ENCODE measurements around the gene IL17RD. TPM values are rescaled to one million over a fixed set of nuclear protein-coding genes. Genes with fewer than 3 reads are reported as not detected.

IL17RD gene
- total RNA-seq, 1 donor from 2014 or later = not detected

GRCh38 chr3:57141719-57142410 lies 23.3 kb downstream of the IL17RD start:
- Mint-ChIP-seq H3K36me3 (ENCODE audit: low read depth) (no peaks in the 10 kb centered on the region), H3K4me1 (no peaks in the 10 kb centered on the region), H3K4me3 (no peak overlapping the region), H3K27ac (no peak overlapping the region), H3K27me3 (peaks cover 33% of the 10 kb centered on the region), H3K9me3 (no peaks in the 10 kb centered on the region)
- intact Hi-C loops (cut with micrococcal nuclease) = no loop called here
- ChIA-PET POLR2A (no interaction called here), CTCF (no interaction called here)
- ATAC-seq (ENCODE audit: low read depth) = no peak
- no peak for DNase-seq
- TF ChIP-seq CTCF (IDR thresholded peaks at IDR 0.05) = no peak

- ATAC-seq (ENCODE audit: low read depth) = no peak
- H3K4me3 Mint-ChIP-seq = no peak overlapping the region
- TF ChIP-seq CTCF (IDR thresholded peaks at IDR 0.05) = no peak
- H3K9me3 Mint-ChIP-seq = no peaks in the 10 kb centered on the region
- DNase-seq = no peak
- intact Hi-C loops (cut with micrococcal nuclease) = no loop called here
- POLR2A ChIA-PET = no interaction called here
- no peak overlapping the region for H3K27ac Mint-ChIP-seq
- CTCF ChIA-PET = interaction anchor here (0.6 to 1.1 kb wide), 2 partner anchors 30 to 152 kb away, joined by 3 to 4 read pairs; no protein-coding TSS in a partner anchor
- no peaks in the 10 kb centered on the region for H3K36me3 Mint-ChIP-seq (ENCODE audit: low read depth)
- H3K27me3 Mint-ChIP-seq = peaks cover 37% of the 10 kb centered on the region
- no peaks in the 10 kb centered on the region for H3K4me1 Mint-ChIP-seq
Observed at GRCh38 chr3:57140894-57141293, 24.3 kb downstream of the IL17RD start.

GRCh38 chr3:57135964-57136719 lies 29.0 kb downstream of the IL17RD start:
- ATAC-seq (ENCODE audit: low read depth) (no peak), DNase-seq (no peak)
- peaks cover 27% of the 10 kb centered on the region for H3K27me3 Mint-ChIP-seq
- no peaks in the 10 kb centered on the region for H3K4me1 Mint-ChIP-seq
- no peaks in the 10 kb centered on the region for H3K9me3 Mint-ChIP-seq
- H3K27ac Mint-ChIP-seq = no peak overlapping the region
- intact Hi-C loops (cut with micrococcal nuclease) = no loop called here
- H3K36me3 Mint-ChIP-seq (ENCODE audit: low read depth) = no peaks in the 10 kb centered on the region
- ChIA-PET CTCF (interaction anchor here (0.8 to 0.9 kb wide), 3 partner anchors 11 to 141 kb away, joined by 3 to 4 read pairs (median 3); no protein-coding TSS in a partner anchor), POLR2A (no interaction called here)
- no peak overlapping the region for H3K4me3 Mint-ChIP-seq
- TF ChIP-seq CTCF (IDR thresholded peaks at IDR 0.05) = no peak

- DNase-seq (no peak), ATAC-seq (ENCODE audit: low read depth) (no peak)
- Mint-ChIP-seq H3K27ac (no peak overlapping the region), H3K9me3 (no peaks in the 10 kb centered on the region), H3K27me3 (peaks cover 23% of the 10 kb centered on the region), H3K4me3 (no peak overlapping the region), H3K36me3 (ENCODE audit: low read depth) (no peaks in the 10 kb centered on the region), H3K4me1 (no peaks in the 10 kb centered on the region)
- TF ChIP-seq CTCF (IDR thresholded peaks at IDR 0.05) = no peak
- POLR2A ChIA-PET = no interaction called here
- intact Hi-C loops (cut with micrococcal nuclease) = no loop called here
- CTCF ChIA-PET = no interaction called here
Observed at GRCh38 chr3:57133157-57133556, 32.0 kb downstream of the IL17RD start.

GRCh38 chr3:57132674-57133073 lies 32.5 kb downstream of the IL17RD start:
- ATAC-seq (ENCODE audit: low read depth) (no peak), DNase-seq (no peak)
- Mint-ChIP-seq H3K4me3 (no peak overlapping the region), H3K27ac (no peak overlapping the region), H3K9me3 (no peaks in the 10 kb centered on the region), H3K36me3 (ENCODE audit: low read depth) (no peaks in the 10 kb centered on the region), H3K4me1 (no peaks in the 10 kb centered on the region), H3K27me3 (peaks cover 19% of the 10 kb centered on the region)
- ChIA-PET CTCF (no interaction called here), POLR2A (no interaction called here)
- no peak for TF ChIP-seq CTCF (IDR thresholded peaks at IDR 0.05)
- intact Hi-C loops (cut with micrococcal nuclease) = no loop called here

Measured in activated B cell treated with CpG ODN at 0.5 μM for 24 hours (primary cell).